Lower leg skin (tissue), 4 donors: ENCODE data around the gene ABCA13. TPM values are rescaled to one million over a fixed set of nuclear protein-coding genes. Genes with fewer than 3 reads are reported as not detected.

Experiments used
- DNase-seq, 2 donors: peaks; one replicate each; pipeline ENCODE4 v3.0.0-alpha.2; 2019; ENCODE audit warnings: low spot score in 2 of 2
- H3K4me3 ChIP-seq: fragments of 200-600 bp; sonication (generic); 2 replicates; pipeline ENCODE4 v1.5.1; 2017; ENCODE audit warnings: mild to moderate bottlenecking, low read depth; ENCODE audit not compliant: poor library complexity, severe bottlenecking
- CTCF ChIP-seq, 3 donors: fragments of 450-650 bp; IDR thresholded peaks; one replicate each; pipeline ENCODE4 v1.5.1; 2016; ENCODE audit warnings: antibody characterized with exemption in 3 of 3, mild to moderate bottlenecking in 3 of 3, moderate library complexity in 2 of 3
- POLR2A ChIP-seq, 2 donors: fragments of 450-650 bp; IDR thresholded peaks; one replicate each; pipeline ENCODE4 v1.6.1; 2016 to 2017; ENCODE audit warnings: antibody characterized with exemption in 2 of 2, mild to moderate bottlenecking in 1 of 2, moderate library complexity in 1 of 2
- WGBS, 2 donors: methylation state at CpG; one replicate each; pipeline ENCODE4 v1.1.5; 2018; 5-methylcytosine and 5-hydroxymethylcytosine counted together
- intact Hi-C: fragments of 100-400 bp; cut with DNase I; formaldehyde crosslinking; loops from one replicate; pipeline ENCODE4 v1.15.0; 2023; ENCODE audit warnings: low total_unique reads
- total RNA-seq, 4 donors: library from RNA; depleted of rRNA; stranded (reverse); fragments of >200 nt; gene quantifications; one replicate each; pipeline ENCODE4 v1.1.0, GENCODE V29; 2016

ABCA13 gene
- total RNA-seq, 4 donors from 2014 or later, result 0.08 to 1.7 (median 0.52) TPM

GRCh38 chr7:48176356-48176893 lies 5.2 kb downstream of the ABCA13 start:
- H3K4me3 ChIP-seq, result no peak overlapping the region
- TF ChIP-seq CTCF (IDR thresholded peaks at IDR 0.05), result no peak
- TF ChIP-seq POLR2A (IDR thresholded peaks at IDR 0.05), result no peak
- DNase-seq, result no peak
- WGBS, 2 donors, result 69 to 76% methylated on average over 2 of the region's 2 CpGs
- intact Hi-C loops, result no loop called here

GRCh38 chr7:48177271-48177670 lies 6.0 kb downstream of the ABCA13 start:
- TF ChIP-seq CTCF (IDR thresholded peaks at IDR 0.05), result no peak
- no peak for TF ChIP-seq POLR2A (IDR thresholded peaks at IDR 0.05)
- H3K4me3 ChIP-seq, result no peak overlapping the region
- no peak for DNase-seq
- intact Hi-C loops, result no loop called here
- WGBS, 2 donors, result 87 to 90% methylated on average over 11 of the region's 11 CpGs

GRCh38 chr7:48179496-48180030 lies 8.3 kb downstream of the ABCA13 start:
- DNase-seq, result no peak
- 68 to 76% methylated on average over 9 of the region's 9 CpGs for WGBS, 2 donors
- TF ChIP-seq CTCF (IDR thresholded peaks at IDR 0.05) (no peak), POLR2A (IDR thresholded peaks at IDR 0.05) (no peak)
- intact Hi-C loops, result no loop called here
- no peak overlapping the region for H3K4me3 ChIP-seq

GRCh38 chr7:48180981-48181380 lies 9.7 kb downstream of the ABCA13 start:
- no peak for DNase-seq
- TF ChIP-seq CTCF (IDR thresholded peaks at IDR 0.05) (no peak), POLR2A (IDR thresholded peaks at IDR 0.05) (no peak)
- 65 to 70% methylated on average over 6 of the region's 6 CpGs for WGBS, 2 donors
- H3K4me3 ChIP-seq, result no peak overlapping the region
- intact Hi-C loops, result no loop called here

GRCh38 chr7:48182718-48183369 lies 11.6 kb downstream of the ABCA13 start:
- no peak for DNase-seq
- intact Hi-C loops, result no loop called here
- WGBS, 2 donors, result 49 to 53% methylated on average over 3 of the region's 3 CpGs
- H3K4me3 ChIP-seq, result no peak overlapping the region
- TF ChIP-seq CTCF (IDR thresholded peaks at IDR 0.05), result no peak
- no peak for TF ChIP-seq POLR2A (IDR thresholded peaks at IDR 0.05)
